HS-27A (cell line): ENCODE results near the gene FHDC1.

Source experiments
- DNase-seq: peaks from one replicate; pipeline ENCODE4 v3.0.0-alpha.2; 2012; ENCODE audit warnings: low read depth, missing footprints

Gene FHDC1

GRCh38 chr4:153005899-153006381, 69.8 kb downstream of the FHDC1 start:
- DNase-seq: no peak

GRCh38 chr4:153008578-153009199, 72.6 kb downstream of the FHDC1 start:
- DNase-seq: no peak

GRCh38 chr4:153010146-153010545, 74.0 kb downstream of the FHDC1 start:
- no peak for DNase-seq

- no peak for DNase-seq
These were observed 77.3 kb downstream of the FHDC1 start for GRCh38 chr4:153013202-153013977.

GRCh38 chr4:153014460-153014859, 78.3 kb downstream of the FHDC1 start:
- no peak for DNase-seq

- no peak for DNase-seq
These were observed 80.5 kb downstream of the FHDC1 start for GRCh38 chr4:153016592-153016991.

GRCh38 chr4:153018031-153018430, 81.9 kb downstream of the FHDC1 start:
- DNase-seq: no peak

GRCh38 chr4:153018684-153019083, 82.6 kb downstream of the FHDC1 start:
- no peak for DNase-seq

- DNase-seq: no peak
These were observed 83.8 kb downstream of the FHDC1 start for GRCh38 chr4:153019906-153020305.

- no peak for DNase-seq
These were observed 84.3 kb downstream of the FHDC1 start for GRCh38 chr4:153020457-153020856.

GRCh38 chr4:153021276-153021675, 85.2 kb downstream of the FHDC1 start:
- DNase-seq: no peak

GRCh38 chr4:153022241-153022715, 86.2 kb downstream of the FHDC1 start:
- no peak for DNase-seq

GRCh38 chr4:153023139-153023538, 87.0 kb downstream of the FHDC1 start:
- DNase-seq: no peak

GRCh38 chr4:153023692-153024394, 87.7 kb downstream of the FHDC1 start:
- no peak for DNase-seq

GRCh38 chr4:153024466-153024865, 88.3 kb downstream of the FHDC1 start:
- DNase-seq: no peak

GRCh38 chr4:153025406-153025805, 89.3 kb downstream of the FHDC1 start:
- DNase-seq: no peak

GRCh38 chr4:153026591-153027346, 90.6 kb downstream of the FHDC1 start:
- no peak for DNase-seq

GRCh38 chr4:153027866-153028265, 91.7 kb downstream of the FHDC1 start:
- no peak for DNase-seq

GRCh38 chr4:153028535-153028934, 92.4 kb downstream of the FHDC1 start:
- no peak for DNase-seq
